ENCODE data around the gene SEMA5B.

The SEMA5B gene

DNA sequence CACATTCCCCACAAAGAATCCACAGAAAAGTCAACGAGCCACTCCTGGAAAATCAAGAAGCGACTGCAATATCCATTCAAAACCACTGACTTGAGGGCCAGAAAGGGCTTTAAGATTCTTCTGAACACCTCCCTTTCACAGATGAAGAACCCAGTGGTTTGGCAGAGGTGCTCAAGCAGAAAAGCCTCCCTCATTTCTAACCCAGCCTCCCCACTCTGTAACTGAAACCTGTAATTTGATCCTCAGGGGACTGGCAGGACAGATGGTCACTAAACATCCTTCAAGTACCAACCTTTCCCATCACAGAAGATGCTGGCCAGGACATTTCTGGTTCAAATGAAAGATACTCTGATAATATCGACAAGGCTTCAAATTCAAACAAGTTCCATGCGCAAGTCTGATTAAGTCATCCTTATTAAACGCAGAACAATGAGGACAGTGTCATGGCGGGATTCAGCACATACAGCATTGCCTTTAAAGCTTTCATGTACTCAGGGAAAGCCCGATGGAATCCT is 5.5 kb downstream of the SEMA5B start:
- DNase-seq = no peak

- DNase-seq = no peak
These were observed 6.2 kb downstream of the SEMA5B start for GRCh38 chr3:123021388-123021787.

DNA sequence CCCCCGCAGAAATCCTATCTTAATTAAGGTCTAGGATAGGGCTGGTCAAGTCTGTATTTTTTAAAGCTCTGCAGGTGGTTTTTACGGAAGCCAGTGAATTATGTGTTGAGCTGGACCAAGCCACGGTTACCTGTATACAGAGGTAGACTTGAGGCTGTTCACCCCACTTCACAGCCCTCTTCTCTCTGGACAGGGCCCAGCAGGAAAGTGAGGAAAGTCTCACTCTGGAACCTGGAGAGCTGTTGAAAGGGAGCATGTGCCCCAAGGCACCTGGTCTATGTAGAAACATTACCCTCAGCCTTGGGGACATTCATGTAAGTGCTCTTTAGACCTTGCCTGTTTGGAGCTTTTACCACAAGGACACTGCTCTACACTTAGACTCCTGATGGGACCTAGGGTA is 6.9 kb downstream of the SEMA5B start:
- no peak for DNase-seq

- DNase-seq = no peak
These were observed 8.0 kb downstream of the SEMA5B start for GRCh38 chr3:123019591-123019990.

GRCh38 chr3:123019161-123019560 is 8.4 kb downstream of the SEMA5B start:
- no peak for DNase-seq

- DNase-seq = no peak
These were observed 8.9 kb downstream of the SEMA5B start for GRCh38 chr3:123018683-123019082.

GRCh38 chr3:123015596-123015995 is 12.0 kb downstream of the SEMA5B start:
- no peak for DNase-seq

- no peak for DNase-seq
These were observed 13.7 kb downstream of the SEMA5B start for GRCh38 chr3:123013876-123014275.

DNA sequence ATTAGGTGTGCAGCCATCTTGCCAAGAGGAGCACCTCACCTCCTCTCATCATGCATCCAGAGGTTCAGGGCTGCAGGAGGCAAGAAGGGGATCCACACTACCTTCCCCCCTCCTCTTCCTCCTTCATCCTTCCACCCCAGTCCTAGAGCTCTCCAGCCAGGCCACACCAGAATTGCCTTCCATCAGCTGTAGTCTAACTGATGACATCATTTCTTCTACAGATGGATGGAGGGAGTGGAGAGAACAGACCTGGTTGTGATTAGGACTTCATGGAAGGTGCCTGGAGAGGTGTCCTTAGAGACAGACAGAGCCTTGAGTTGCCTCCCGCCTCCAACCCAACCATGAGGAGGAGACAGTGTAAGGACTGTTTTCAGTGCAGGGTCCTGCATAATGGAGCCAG is 14.9 kb downstream of the SEMA5B start:
- no peak for DNase-seq

DNA sequence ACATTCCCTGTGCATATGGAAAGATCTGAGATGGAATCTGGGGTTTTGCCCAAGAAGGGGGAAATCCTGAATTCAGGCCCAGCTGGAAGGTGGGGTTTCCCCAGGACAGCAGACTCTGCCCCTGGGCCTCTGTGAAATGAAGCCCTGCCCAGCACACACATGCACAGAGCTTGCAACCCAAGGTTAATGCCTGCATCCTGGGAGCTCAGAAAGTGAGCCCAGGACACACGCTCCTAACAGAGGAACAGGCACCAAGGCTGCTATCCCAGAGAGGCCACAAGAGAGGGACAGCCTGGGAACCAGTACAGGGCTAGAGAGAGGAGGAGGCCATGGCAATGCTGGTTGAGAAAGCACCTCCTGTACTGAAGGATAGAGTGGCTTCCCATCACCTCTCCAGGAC is 16.1 kb downstream of the SEMA5B start:
- DNase-seq = no peak

- no peak for DNase-seq
These were observed 18.7 kb downstream of the SEMA5B start for GRCh38 chr3:123008840-123009239.

DNA sequence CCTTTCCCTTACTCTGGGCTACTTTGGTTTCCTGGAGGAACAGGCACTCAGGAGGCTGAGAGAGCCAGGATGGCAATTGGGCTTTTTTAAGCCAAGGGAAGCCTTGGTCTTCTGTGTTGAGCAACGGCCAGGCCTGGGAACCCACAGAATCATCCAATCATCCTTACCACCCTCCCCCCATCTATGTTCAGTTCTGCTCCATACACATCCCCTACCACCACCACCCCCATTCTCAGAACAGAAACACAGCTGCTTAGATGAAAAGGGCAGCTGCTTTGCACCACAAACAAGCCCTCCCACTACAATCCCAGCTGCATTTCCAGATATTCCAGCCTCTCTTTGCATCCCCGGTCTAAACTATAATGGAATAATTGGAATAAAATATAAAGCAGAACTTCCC is 21.0 kb downstream of the SEMA5B start:
- DNase-seq = no peak

- DNase-seq = no peak
These were observed 22.3 kb downstream of the SEMA5B start for GRCh38 chr3:123005291-123005690.

DNA sequence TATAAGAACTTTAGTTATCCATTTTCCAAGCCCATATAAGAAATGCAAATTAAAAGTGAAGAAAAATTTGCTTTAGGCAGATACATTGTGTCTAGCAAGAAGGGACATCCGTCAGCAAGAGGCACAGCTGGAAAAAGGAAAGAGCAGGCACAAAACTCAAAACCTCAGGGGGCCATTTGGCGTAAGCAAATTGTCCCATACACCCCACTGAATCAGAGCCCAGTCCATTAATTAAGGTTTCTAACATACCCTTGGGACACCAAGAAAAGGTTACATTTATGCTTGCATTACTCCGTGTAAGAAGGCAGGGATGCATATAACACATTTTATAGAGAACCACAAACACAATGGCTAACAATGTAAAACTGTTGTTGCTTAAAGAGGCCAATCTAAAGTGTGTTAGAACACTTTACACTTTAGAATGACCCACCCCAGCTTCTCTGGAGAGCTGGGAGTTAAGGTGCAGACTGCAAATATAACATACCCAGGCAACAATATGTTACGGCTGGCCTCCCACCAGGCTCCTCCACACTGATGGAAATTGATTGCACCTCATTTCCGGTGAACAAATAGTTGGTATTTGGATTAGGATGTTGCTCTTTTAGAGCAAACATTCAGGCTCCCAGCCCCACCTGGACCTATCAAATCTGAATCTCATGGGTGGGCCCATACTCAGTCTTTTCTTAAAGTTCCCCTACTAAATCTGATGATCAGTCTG is 23.2 kb downstream of the SEMA5B start:
- DNase-seq = no peak

- no peak for DNase-seq
These were observed 24.6 kb downstream of the SEMA5B start for GRCh38 chr3:123002749-123003497.

DNA sequence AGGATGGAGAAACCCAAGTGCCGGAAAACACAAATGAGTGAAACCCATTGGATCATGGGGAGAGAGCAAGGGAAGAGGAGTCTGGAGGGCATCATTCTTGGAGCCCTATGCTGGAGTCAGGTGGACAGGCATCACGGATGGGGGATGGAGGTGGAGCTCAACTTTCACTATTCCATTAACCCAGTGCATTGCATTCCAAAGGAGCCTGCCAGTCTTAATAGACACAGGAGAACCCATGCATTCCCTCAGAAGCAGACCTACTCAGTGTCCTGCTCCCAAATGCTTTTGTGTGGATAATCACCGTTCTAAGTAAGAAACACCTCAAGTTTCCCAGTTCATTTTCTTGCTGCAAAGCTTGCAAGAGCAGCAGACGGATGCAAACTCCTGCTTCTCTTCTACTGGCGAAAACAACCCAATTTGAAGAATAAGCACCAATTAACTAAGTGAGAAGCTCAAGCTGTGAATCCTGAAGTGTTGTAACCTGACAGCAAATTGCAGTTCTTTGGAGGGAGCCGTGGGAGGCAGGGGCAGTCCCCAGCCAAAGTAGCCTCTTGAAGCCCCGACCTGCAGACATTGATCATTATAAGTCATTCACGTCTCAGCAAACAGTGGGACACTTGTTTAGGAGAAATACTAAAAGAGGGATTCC is 25.3 kb downstream of the SEMA5B start:
- no peak for DNase-seq

GRCh38 chr3:122998856-122999255 is 28.7 kb downstream of the SEMA5B start:
- no peak for DNase-seq

GRCh38 chr3:122998206-122998605 is 29.4 kb downstream of the SEMA5B start:
- DNase-seq = no peak

DNA sequence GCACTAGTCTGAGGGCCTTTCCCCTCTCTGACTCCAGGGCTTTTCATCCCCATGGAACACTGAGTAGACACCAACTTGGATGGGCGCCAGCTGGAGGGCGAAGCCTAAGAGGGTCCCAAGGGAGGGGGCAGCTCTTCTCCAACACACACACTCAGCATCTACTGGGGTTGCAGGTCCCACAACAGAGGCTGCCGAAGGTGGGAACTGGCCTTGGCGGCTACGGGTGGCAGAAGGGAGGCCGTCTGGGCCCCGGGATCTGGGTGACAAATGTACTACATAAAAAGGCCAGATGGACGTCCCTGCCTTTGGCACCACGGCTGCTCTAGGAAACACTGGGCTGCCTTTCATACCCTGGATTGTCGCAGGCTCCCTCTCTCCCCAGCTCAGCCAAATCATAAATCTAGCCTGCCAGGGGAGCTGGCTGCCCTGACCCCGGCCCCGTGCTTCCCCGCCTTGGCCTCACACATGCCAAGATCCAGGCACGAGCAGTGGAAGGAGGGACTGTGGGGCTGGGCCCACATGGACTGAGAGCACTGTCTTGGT is 31.5 kb downstream of the SEMA5B start:
- no peak for DNase-seq

- DNase-seq = no peak
These were observed 32.6 kb downstream of the SEMA5B start for GRCh38 chr3:122994954-122995353.

DNA sequence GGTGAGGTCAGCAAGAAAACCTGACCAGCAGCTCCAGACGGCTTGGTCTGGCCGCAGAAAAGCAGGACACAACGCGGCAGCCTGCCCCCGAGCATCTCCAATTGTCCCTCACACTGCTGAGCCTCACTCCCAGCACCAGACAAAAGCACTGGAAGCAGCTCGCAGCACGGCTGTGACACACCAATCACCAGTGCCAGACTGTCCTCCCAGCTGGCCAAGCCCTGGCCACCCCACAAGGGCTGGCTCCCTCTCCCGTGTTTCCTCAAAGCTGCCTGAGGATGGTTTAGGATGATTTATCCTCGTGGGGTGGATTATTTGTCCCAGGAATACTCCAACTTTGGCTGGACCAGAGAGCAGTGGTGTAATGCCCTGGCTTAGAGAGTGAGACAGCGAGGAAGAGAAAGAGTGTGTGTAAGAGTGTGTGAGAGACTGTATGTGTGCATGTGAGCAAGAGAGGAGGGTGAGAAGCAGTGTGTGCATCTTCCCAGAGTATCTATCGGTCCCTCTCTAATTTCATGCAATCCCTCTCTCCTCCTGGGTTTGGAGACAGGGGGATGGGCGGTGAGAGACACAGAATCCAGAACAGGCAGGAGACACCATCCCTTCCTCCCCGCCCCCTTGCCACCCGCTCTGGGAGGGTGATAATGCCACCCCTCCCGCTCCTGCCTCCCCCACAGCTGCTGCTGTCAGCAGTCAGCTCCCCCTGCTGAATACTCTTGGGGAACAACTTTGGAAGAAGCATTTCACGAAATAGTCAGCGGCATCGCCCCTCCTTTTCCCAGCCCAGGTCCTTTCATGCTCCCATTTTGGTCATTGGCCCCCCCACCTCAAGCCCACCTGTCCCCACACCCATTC is 34.2 kb downstream of the SEMA5B start:
- no peak for DNase-seq

DNA sequence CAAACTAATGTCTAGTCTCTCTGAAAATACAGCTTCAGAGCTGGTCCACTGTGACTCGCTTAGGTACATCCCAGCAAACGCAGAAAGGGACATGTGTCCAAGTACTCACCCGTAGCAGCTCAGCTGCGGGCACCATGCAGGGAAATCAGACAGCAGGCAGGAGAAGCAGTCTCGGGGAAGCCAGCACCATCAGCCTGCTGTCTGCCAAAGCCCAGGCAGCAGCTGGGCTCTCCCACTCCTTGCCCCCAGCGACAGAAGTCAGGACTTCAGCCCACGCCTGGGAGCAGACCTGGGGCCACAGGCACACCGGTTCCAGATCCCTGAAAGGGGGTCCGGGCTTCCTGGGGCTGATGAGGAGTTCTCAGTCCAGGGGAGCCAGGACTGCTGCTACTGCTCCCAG is 34.9 kb downstream of the SEMA5B start:
- no peak for DNase-seq

Data from T-helper 2 cell (primary cell).